ENCODE measurements around the gene CELSR1.

The CELSR1 gene

DNA sequence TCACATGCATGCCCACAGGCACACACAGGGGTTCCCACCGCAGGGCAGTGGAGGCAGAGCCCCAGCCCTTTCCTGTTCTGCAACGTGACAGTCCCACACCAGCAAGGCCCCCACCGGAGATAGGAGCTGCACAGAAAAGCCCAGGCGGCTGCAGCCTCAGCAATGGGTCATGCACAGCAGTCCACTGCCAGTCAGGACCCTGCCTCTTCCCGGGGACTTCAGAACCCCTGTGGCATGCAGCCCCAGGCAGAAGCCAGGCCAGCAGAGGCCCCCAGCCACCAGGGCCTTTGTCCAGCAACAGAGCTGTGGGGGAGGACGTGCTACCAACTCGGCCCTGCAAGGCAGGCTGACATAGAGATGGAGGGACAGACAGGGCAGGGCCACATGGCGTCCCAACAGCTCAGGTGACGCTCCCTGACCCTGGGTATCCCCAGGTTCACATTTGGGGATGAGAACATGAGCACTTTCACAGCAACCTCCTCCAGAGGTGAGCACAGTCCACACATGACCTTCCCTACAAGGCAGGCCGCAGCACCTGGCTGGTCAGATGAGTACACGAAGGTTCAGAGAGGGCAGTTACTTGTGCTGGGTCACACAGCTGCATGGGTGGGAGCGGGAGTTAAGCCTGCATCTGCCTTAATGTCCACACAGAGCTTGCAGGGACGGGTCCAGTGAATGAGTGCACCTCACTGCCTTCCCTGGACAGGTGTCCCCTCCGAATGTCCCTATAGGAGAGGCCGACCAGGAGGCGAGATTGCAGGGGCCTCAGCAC lies 87.3 kb downstream of the CELSR1 start:
- TF ChIP-seq RARB (CRISPR knock-in tag; IDR thresholded peaks at IDR 0.05): no peak
- no peak for TF ChIP-seq ZFP30 (CRISPR knock-in tag; IDR thresholded peaks at IDR 0.05)
- no peak for TF ChIP-seq TCF4 (CRISPR knock-in tag; IDR thresholded peaks at IDR 0.05; ENCODE audit: borderline replicate concordance)
- no peak for ATAC-seq

DNA sequence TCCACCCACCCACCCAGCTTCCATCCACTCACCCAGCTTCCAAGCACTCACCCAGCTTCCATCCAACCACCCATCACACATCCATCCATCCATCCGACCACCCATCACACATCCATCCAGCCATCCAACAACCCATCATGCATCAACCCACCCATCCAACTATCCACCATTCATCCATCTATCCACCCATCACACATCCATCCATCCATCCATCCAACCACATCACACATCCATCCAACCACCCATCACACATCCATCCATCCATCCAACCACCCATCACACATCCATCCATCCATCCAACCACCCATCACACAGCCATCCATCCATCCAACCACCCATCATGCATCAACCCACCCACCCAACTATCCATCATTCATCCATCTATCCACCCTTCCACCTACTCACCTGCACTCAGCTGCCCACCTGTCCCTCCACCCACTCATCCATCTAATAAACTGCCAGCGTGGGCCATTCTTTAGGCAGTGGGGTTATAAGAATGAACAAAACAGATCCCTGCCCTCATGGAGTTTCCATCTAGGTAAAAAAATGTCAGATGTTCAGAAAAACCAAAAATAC lies 88.2 kb downstream of the CELSR1 start:
- TF ChIP-seq, protein P1, sequence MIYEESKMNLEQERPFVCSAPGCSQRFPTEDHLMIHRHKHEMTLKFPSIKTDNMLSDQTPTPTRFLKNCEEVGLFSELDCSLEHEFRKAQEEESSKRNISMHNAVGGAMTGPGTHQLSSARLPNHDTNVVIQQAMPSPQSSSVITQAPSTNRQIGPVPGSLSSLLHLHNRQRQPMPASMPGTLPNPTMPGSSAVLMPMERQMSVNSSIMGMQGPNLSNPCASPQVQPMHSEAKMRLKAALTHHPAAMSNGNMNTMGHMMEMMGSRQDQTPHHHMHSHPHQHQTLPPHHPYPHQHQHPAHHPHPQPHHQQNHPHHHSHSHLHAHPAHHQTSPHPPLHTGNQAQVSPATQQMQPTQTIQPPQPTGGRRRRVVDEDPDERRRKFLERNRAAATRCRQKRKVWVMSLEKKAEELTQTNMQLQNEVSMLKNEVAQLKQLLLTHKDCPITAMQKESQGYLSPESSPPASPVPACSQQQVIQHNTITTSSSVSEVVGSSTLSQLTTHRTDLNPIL (CRISPR knock-in tag; IDR thresholded peaks at IDR 0.05; ENCODE audit: low read depth): no peak
- TF ChIP-seq PPARA (CRISPR knock-in tag; IDR thresholded peaks at IDR 0.05; ENCODE audit: borderline replicate concordance) (no peak), ZNF8 (CRISPR knock-in tag; IDR thresholded peaks at IDR 0.05) (no peak), TCF4 (CRISPR knock-in tag; IDR thresholded peaks at IDR 0.05; ENCODE audit: borderline replicate concordance) (no peak), ESRRG (CRISPR knock-in tag; IDR thresholded peaks at IDR 0.05) (no peak), ZNF565 (CRISPR knock-in tag; conservative IDR thresholded peaks at IDR 0.05; ENCODE audit: low read depth) (no peak), ZFP30 (CRISPR knock-in tag; IDR thresholded peaks at IDR 0.05) (no peak), ZFP3 (CRISPR knock-in tag; IDR thresholded peaks at IDR 0.05) (no peak), RARB (CRISPR knock-in tag; IDR thresholded peaks at IDR 0.05) (no peak), CSDC2 (CRISPR knock-in tag; IDR thresholded peaks at IDR 0.05) (no peak), TOX (CRISPR knock-in tag; IDR thresholded peaks at IDR 0.05; ENCODE audit: borderline replicate concordance) (no peak), BACH2 (CRISPR knock-in tag; IDR thresholded peaks at IDR 0.05; ENCODE audit: borderline replicate concordance) (no peak), ZNF70 (CRISPR knock-in tag; IDR thresholded peaks at IDR 0.05) (no peak), ZC3H10 (CRISPR knock-in tag; IDR thresholded peaks at IDR 0.05) (no peak), ISL1 (CRISPR knock-in tag; IDR thresholded peaks at IDR 0.05) (no peak), GLIS3 (CRISPR knock-in tag; IDR thresholded peaks at IDR 0.05) (no peak)
- TF ChIP-seq, protein P2, sequence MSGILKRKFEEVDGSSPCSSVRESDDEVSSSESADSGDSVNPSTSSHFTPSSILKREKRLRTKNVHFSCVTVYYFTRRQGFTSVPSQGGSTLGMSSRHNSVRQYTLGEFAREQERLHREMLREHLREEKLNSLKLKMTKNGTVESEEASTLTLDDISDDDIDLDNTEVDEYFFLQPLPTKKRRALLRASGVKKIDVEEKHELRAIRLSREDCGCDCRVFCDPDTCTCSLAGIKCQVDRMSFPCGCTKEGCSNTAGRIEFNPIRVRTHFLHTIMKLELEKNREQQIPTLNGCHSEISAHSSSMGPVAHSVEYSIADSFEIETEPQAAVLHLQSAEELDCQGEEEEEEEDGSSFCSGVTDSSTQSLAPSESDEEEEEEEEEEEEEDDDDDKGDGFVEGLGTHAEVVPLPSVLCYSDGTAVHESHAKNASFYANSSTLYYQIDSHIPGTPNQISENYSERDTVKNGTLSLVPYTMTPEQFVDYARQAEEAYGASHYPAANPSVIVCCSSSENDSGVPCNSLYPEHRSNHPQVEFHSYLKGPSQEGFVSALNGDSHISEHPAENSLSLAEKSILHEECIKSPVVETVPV (CRISPR knock-in tag; IDR thresholded peaks at IDR 0.05): no peak
- TF ChIP-seq, protein P3, sequence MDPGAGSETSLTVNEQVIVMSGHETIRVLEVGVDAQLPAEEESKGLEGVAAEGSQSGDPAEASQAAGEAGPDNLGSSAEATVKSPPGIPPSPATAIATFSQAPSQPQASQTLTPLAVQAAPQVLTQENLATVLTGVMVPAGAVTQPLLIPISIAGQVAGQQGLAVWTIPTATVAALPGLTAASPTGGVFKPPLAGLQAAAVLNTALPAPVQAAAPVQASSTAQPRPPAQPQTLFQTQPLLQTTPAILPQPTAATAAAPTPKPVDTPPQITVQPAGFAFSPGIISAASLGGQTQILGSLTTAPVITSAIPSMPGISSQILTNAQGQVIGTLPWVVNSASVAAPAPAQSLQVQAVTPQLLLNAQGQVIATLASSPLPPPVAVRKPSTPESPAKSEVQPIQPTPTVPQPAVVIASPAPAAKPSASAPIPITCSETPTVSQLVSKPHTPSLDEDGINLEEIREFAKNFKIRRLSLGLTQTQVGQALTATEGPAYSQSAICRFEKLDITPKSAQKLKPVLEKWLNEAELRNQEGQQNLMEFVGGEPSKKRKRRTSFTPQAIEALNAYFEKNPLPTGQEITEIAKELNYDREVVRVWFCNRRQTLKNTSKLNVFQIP (CRISPR knock-in tag; IDR thresholded peaks at IDR 0.05; ENCODE audit: borderline replicate concordance, low read depth): no peak
- TF ChIP-seq, protein P4, sequence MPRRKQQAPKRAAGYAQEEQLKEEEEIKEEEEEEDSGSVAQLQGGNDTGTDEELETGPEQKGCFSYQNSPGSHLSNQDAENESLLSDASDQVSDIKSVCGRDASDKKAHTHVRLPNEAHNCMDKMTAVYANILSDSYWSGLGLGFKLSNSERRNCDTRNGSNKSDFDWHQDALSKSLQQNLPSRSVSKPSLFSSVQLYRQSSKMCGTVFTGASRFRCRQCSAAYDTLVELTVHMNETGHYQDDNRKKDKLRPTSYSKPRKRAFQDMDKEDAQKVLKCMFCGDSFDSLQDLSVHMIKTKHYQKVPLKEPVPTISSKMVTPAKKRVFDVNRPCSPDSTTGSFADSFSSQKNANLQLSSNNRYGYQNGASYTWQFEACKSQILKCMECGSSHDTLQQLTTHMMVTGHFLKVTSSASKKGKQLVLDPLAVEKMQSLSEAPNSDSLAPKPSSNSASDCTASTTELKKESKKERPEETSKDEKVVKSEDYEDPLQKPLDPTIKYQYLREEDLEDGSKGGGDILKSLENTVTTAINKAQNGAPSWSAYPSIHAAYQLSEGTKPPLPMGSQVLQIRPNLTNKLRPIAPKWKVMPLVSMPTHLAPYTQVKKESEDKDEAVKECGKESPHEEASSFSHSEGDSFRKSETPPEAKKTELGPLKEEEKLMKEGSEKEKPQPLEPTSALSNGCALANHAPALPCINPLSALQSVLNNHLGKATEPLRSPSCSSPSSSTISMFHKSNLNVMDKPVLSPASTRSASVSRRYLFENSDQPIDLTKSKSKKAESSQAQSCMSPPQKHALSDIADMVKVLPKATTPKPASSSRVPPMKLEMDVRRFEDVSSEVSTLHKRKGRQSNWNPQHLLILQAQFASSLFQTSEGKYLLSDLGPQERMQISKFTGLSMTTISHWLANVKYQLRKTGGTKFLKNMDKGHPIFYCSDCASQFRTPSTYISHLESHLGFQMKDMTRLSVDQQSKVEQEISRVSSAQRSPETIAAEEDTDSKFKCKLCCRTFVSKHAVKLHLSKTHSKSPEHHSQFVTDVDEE (CRISPR knock-in tag; IDR thresholded peaks at IDR 0.05): no peak
- TF ChIP-seq, protein P5, sequence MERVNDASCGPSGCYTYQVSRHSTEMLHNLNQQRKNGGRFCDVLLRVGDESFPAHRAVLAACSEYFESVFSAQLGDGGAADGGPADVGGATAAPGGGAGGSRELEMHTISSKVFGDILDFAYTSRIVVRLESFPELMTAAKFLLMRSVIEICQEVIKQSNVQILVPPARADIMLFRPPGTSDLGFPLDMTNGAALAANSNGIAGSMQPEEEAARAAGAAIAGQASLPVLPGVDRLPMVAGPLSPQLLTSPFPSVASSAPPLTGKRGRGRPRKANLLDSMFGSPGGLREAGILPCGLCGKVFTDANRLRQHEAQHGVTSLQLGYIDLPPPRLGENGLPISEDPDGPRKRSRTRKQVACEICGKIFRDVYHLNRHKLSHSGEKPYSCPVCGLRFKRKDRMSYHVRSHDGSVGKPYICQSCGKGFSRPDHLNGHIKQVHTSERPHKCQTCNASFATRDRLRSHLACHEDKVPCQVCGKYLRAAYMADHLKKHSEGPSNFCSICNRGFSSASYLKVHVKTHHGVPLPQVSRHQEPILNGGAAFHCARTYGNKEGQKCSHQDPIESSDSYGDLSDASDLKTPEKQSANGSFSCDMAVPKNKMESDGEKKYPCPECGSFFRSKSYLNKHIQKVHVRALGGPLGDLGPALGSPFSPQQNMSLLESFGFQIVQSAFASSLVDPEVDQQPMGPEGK (CRISPR knock-in tag; IDR thresholded peaks at IDR 0.05; ENCODE audit: borderline replicate concordance): no peak
- ATAC-seq: no peak

DNA sequence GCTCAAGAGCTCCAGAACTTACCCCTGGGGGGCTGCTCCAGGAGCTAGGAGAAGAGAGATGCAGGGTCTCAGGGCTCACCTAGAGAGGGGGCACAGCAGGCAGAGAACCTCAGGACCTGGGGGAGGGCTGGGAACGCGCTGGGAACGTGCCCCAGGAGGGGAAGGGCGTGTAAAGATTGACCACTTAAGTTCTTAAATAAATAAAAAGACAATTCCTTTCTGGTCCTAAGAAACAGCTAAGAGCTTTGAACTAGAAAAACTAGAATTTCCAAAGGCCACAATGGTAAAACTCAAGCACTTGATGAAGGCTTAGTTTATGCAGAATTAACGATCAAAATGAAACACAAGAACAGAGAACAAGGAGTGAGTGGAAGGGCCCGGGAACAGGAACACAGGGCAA lies 89.1 kb downstream of the CELSR1 start:
- no peak for ATAC-seq
- TF ChIP-seq ARNTL (CRISPR knock-in tag; IDR thresholded peaks at IDR 0.05; ENCODE audit: borderline replicate concordance, low read depth) (no peak), TOX (CRISPR knock-in tag; IDR thresholded peaks at IDR 0.05; ENCODE audit: borderline replicate concordance) (no peak), ZC3H10 (CRISPR knock-in tag; IDR thresholded peaks at IDR 0.05) (no peak)
- TF ChIP-seq, protein P2 (CRISPR knock-in tag; IDR thresholded peaks at IDR 0.05): no peak
- TF ChIP-seq, protein P4 (CRISPR knock-in tag; IDR thresholded peaks at IDR 0.05): no peak
- TF ChIP-seq, protein P3 (CRISPR knock-in tag; IDR thresholded peaks at IDR 0.05; ENCODE audit: borderline replicate concordance, low read depth): no peak
